ENCODE measurements around the gene CCDC88B.

Gene CCDC88B

GRCh38 chr11:64364911-64365310, 24.9 kb downstream of the CCDC88B start:
- TF ChIP-seq, protein P1, sequence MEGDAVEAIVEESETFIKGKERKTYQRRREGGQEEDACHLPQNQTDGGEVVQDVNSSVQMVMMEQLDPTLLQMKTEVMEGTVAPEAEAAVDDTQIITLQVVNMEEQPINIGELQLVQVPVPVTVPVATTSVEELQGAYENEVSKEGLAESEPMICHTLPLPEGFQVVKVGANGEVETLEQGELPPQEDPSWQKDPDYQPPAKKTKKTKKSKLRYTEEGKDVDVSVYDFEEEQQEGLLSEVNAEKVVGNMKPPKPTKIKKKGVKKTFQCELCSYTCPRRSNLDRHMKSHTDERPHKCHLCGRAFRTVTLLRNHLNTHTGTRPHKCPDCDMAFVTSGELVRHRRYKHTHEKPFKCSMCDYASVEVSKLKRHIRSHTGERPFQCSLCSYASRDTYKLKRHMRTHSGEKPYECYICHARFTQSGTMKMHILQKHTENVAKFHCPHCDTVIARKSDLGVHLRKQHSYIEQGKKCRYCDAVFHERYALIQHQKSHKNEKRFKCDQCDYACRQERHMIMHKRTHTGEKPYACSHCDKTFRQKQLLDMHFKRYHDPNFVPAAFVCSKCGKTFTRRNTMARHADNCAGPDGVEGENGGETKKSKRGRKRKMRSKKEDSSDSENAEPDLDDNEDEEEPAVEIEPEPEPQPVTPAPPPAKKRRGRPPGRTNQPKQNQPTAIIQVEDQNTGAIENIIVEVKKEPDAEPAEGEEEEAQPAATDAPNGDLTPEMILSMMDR (IDR thresholded peaks at IDR 0.05; ENCODE audit: extremely low read depth, missing control alignments): no peak
- no peak for DNase-seq (ENCODE audit: low spot score)

GRCh38 chr11:64366751-64367150, 26.7 kb downstream of the CCDC88B start:
- no peak for DNase-seq (ENCODE audit: low spot score)
- TF ChIP-seq, protein P1 (IDR thresholded peaks at IDR 0.05; ENCODE audit: extremely low read depth, missing control alignments): no peak

DNA sequence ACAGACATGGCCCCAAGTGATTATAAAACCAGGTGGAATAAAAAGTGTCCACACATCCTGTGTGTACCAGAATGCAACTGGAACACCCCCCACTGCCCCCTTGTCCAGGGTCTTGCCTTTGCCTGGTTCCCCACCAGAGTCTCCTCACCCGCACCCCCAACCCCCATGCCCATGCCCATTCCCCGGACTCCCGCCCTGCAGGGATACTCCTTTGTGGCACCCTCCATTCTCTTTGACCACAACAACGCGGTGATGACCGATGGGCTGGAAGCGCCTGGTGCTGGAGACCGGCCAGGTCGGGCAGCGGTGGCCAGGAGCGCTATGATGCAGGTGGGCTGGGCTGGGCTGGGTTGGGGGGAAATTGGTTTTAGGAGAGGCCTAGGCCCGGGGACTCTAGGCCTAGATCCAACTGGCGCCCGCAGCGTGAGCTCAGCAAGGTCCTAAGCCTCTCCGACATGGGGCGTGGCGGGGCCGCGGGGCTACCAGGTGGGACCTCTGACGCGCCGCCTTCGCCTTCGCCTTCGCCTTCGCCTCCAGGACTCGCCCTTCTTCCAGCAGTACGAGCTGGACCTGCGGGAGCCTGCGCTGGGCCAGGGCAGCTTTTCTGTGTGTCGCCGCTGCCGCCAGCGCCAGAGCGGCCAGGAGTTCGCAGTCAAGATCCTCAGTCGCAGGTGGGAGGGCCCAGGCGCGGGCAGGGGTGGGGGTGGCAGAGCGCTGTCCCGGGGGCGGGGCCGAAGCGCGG, 28.1 kb downstream of the CCDC88B start:
- TF ChIP-seq, protein P1 (IDR thresholded peaks at IDR 0.05; ENCODE audit: extremely low read depth, missing control alignments): no peak
- no peak for DNase-seq (ENCODE audit: low spot score)

- TF ChIP-seq, protein P1 (IDR thresholded peaks at IDR 0.05; ENCODE audit: extremely low read depth, missing control alignments): no peak
- DNase-seq (ENCODE audit: low spot score): no peak
These were observed 28.7 kb downstream of the CCDC88B start for GRCh38 chr11:64368673-64369074.

DNA sequence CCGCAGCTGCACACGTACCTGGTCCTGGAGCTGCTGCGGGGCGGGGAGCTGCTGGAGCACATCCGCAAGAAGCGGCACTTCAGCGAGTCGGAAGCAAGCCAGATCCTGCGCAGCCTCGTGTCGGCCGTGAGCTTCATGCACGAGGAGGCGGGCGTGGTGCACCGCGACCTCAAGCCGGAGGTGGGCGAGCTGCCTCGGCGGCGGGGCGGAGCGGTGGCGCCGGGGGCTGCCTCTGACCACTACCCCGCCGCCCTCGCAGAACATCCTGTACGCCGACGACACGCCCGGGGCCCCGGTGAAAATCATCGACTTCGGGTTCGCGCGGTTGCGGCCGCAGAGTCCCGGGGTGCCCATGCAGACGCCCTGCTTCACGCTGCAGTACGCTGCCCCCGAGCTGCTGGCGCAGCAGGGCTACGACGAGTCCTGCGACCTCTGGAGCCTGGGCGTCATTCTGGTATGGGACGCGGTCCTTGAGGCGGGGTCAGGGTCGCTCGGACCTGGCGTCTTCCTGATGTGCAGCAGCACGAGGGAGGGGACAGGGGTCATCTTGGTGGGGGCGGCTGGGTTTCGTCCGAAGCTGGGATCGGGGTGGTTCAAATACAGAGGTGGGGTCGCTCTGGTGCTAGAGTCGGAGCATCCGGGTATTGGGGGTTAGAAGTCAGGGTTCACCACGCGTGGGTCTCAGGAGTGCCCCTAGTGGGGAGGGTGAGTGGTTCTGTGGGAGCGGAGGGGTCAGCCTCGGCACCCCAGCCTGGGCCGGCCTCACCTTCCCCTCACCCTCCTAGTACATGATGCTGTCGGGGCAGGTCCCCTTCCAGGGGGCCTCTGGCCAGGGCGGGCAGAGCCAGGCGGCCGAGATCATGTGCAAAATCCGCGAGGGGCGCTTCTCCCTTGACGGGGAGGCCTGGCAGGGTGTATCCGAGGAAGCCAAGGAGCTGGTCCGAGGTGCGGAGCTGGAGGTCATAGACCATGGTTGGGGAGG, 29.7 kb downstream of the CCDC88B start:
- TF ChIP-seq, protein P1 (IDR thresholded peaks at IDR 0.05; ENCODE audit: extremely low read depth, missing control alignments): no peak
- no peak for DNase-seq (ENCODE audit: low spot score)

- TF ChIP-seq, protein P1 (IDR thresholded peaks at IDR 0.05; ENCODE audit: extremely low read depth, missing control alignments): no peak
- DNase-seq (ENCODE audit: low spot score): peak; percentile 41
These were observed 31.2 kb downstream of the CCDC88B start for GRCh38 chr11:64371201-64371600.

DNA sequence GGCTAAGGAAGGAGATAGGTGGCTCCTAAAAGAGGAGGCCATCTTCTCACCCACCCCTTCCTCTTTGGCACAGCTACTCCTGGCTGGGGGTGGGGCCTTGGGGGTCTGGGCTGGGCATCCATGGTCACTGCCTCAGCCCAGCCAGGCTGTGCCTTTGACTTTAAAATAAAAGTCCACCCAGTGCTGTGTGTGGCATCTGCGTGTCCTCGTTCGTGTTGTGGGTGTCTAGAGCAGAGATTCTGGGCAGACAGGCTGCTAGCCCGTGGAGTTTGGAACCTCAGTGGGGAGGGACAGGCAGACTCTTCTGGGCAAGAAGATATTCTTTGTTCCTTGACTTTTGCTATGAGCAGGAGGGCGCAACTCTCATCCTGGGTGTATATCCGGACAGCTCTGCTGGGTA, 32.0 kb downstream of the CCDC88B start:
- DNase-seq (ENCODE audit: low spot score): no peak
- TF ChIP-seq, protein P1 (IDR thresholded peaks at IDR 0.05; ENCODE audit: extremely low read depth, missing control alignments): no peak

Data from GM20000 (cell line).